ENCODE results near the gene PKIB. TPM values are rescaled to one million over a fixed set of nuclear protein-coding genes. Genes with fewer than 3 reads are reported as not detected.

Gene PKIB
- polyA plus RNA-seq, 1 donor (not counting 4 experiments of a cell fraction or from before 2014, with no cell fraction given), result 8.7 TPM

DNA sequence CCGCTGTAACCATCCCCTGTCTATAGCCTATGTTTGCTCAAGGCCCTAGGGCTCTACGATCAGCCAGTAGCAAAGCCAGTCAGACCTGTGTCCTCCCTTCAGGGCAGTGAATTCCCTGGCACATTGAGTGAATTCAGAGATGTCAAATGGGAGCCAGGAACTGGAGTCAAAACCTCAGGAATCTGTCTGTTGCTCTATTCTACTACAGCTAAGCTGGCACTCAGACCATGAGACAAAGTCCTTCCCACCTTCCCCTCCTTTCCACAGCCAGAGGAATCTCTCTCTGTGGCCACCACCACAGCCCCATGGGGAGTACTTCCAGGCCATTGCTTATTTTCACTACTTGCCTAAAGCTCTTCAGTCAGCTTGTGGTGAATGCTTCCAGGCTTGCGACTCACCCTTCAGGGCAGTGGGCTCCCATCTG, 82.0 kb downstream of the PKIB start:
- no peaks in the 10 kb centered on the region for H3K79me2 ChIP-seq (ENCODE audit: control insufficient read depth, insufficient read depth, low read length)
- no peaks in the 10 kb centered on the region for H3K9me3 ChIP-seq (ENCODE audit: control insufficient read depth, low read depth, low read length)
- H4K20me1 ChIP-seq (ENCODE audit: control insufficient read depth, extremely low read depth, insufficient read depth, low read length), result no peaks in the 10 kb centered on the region
- no peak overlapping the region for H3K4me2 ChIP-seq (ENCODE audit: control insufficient read depth, extremely low read depth, insufficient read depth, low read depth, low read length)
- no peaks in the 10 kb centered on the region for H3K9me1 ChIP-seq (ENCODE audit: control insufficient read depth, extremely low read depth, insufficient read depth, low read length)
- H3K27me3 ChIP-seq (ENCODE audit: control insufficient read depth, extremely low read depth, insufficient read depth, low read length), result no peaks in the 10 kb centered on the region
- FAIRE-seq (no peak), DNase-seq (ENCODE audit: low read depth, low spot score) (no peak)
- dilution Hi-C loops (cut with MboI; ENCODE audit: extremely low pct_ligation_motif_present, low sequenced_read_pairs), result no loop called here
- no peak overlapping the region for H3K4me3 ChIP-seq (ENCODE audit: control insufficient read depth in 2 of 3, extremely low read depth in 1 of 3, insufficient read depth in 2 of 3, low read depth in 1 of 3, low read length in 3 of 3)
- H3K27ac ChIP-seq (ENCODE audit: control insufficient read depth, insufficient read depth, low read length), result no peak overlapping the region
- peak overlapping the region; percentile 56 for H2AFZ ChIP-seq (ENCODE audit: control insufficient read depth, low read length)
- TF ChIP-seq, protein P1, sequence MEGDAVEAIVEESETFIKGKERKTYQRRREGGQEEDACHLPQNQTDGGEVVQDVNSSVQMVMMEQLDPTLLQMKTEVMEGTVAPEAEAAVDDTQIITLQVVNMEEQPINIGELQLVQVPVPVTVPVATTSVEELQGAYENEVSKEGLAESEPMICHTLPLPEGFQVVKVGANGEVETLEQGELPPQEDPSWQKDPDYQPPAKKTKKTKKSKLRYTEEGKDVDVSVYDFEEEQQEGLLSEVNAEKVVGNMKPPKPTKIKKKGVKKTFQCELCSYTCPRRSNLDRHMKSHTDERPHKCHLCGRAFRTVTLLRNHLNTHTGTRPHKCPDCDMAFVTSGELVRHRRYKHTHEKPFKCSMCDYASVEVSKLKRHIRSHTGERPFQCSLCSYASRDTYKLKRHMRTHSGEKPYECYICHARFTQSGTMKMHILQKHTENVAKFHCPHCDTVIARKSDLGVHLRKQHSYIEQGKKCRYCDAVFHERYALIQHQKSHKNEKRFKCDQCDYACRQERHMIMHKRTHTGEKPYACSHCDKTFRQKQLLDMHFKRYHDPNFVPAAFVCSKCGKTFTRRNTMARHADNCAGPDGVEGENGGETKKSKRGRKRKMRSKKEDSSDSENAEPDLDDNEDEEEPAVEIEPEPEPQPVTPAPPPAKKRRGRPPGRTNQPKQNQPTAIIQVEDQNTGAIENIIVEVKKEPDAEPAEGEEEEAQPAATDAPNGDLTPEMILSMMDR (optimal IDR thresholded peaks at IDR 0.05 in 1 of 3, IDR thresholded peaks at IDR 0.05 in 1 of 3, conservative IDR thresholded peaks at IDR 0.05 in 1 of 3; ENCODE audit: extremely low read depth in 1 of 3, insufficient read depth in 2 of 3, low read length in 3 of 3), result no peak
- no peak for TF ChIP-seq EZH2 (IDR thresholded peaks at IDR 0.05; ENCODE audit: low read length)
- no peak overlapping the region for H3K9ac ChIP-seq (ENCODE audit: control insufficient read depth, extremely low read depth, insufficient read depth, low read length)
- no peaks in the 10 kb centered on the region for H3K36me3 ChIP-seq (ENCODE audit: control insufficient read depth in 2 of 2, extremely low read depth in 1 of 2, insufficient read depth in 2 of 2, low read length in 2 of 2)
- peaks cover 20% of the 10 kb centered on the region for H3K4me1 ChIP-seq (ENCODE audit: control insufficient read depth, extremely low read depth, insufficient read depth, low read length)

DNA sequence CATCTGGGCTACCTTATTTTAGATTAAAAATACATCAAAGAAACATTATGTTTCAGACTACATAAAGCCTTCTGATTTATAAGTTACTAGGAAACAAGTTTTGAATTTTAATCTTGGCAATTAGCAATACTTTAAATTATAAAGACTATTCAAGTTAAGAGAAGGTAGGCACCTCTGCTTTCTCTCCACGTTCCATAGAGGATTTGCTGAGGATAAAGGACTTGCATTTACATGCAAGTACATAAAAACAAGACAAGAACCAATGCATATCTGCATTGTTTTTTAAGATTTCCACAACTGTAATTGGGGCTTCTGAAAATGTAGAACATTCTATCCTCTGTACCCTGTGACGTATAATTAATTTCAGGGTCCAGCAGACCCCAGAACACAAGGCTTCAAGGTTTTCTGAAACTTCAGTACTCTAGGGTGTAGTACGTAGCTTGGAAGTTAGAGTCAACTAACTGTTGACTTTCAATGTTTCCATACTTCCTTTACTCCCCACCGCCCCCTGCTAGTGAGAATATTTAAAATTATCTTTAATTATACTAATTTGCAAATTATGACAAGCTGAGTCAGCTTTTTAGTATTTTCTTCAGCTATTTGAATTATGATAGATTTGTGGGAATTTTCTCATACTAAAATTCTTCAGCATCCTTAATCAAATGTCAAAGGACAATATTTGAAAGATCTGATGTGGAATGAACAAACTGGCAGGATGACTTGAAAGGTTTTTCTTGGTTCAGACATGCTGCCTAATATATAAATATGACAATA, 82.8 kb downstream of the PKIB start:
- H3K79me2 ChIP-seq (ENCODE audit: control insufficient read depth, insufficient read depth, low read length), result no peaks in the 10 kb centered on the region
- DNase-seq (ENCODE audit: low read depth, low spot score), result no peak

More for the DNA sequence above, 82.8 kb downstream of the PKIB start:
- Histone ChIP-seq H3K36me3 (ENCODE audit: control insufficient read depth in 2 of 2, extremely low read depth in 1 of 2, insufficient read depth in 2 of 2, low read length in 2 of 2) (no peaks in the 10 kb centered on the region), H3K4me1 (ENCODE audit: control insufficient read depth, extremely low read depth, insufficient read depth, low read length) (peaks cover 23% of the 10 kb centered on the region), H3K9me3 (ENCODE audit: control insufficient read depth, low read depth, low read length) (no peaks in the 10 kb centered on the region), H2AFZ (ENCODE audit: control insufficient read depth, low read length) (no peak overlapping the region), H4K20me1 (ENCODE audit: control insufficient read depth, extremely low read depth, insufficient read depth, low read length) (no peaks in the 10 kb centered on the region), H3K27me3 (ENCODE audit: control insufficient read depth, extremely low read depth, insufficient read depth, low read length) (no peaks in the 10 kb centered on the region), H3K4me2 (ENCODE audit: control insufficient read depth, extremely low read depth, insufficient read depth, low read depth, low read length) (no peak overlapping the region), H3K4me3 (ENCODE audit: control insufficient read depth in 2 of 3, extremely low read depth in 1 of 3, insufficient read depth in 2 of 3, low read depth in 1 of 3, low read length in 3 of 3) (no peak overlapping the region), H3K9ac (ENCODE audit: control insufficient read depth, extremely low read depth, insufficient read depth, low read length) (no peak overlapping the region), H3K27ac (ENCODE audit: control insufficient read depth, insufficient read depth, low read length) (no peak overlapping the region), H3K9me1 (ENCODE audit: control insufficient read depth, extremely low read depth, insufficient read depth, low read length) (no peaks in the 10 kb centered on the region)
- TF ChIP-seq, protein P1 (optimal IDR thresholded peaks at IDR 0.05 in 1 of 3, IDR thresholded peaks at IDR 0.05 in 1 of 3, conservative IDR thresholded peaks at IDR 0.05 in 1 of 3; ENCODE audit: extremely low read depth in 1 of 3, insufficient read depth in 2 of 3, low read length in 3 of 3), result no peak
- no peak for TF ChIP-seq EZH2 (IDR thresholded peaks at IDR 0.05; ENCODE audit: low read length)
- no peak for FAIRE-seq
- dilution Hi-C loops (cut with MboI; ENCODE audit: extremely low pct_ligation_motif_present, low sequenced_read_pairs), result no loop called here
